DOHH2 (cell line): ENCODE data around the gene CBLB.

Experiments
- H3F3A ChIP-seq: fragments of 200-600 bp; sonication (generic), shearing (Covaris generic); 2 replicates; pipeline ENCODE4 v1.6.0; 2016; ENCODE audit warnings: antibody characterized with exemption, mild to moderate bottlenecking; ENCODE audit not compliant: control insufficient read depth, insufficient read depth
- H3K27ac ChIP-seq: fragments of 200-600 bp; sonication (generic); 2 replicates; pipeline ENCODE4 v1.5.1; 2014; ENCODE audit warnings: low read depth, mild to moderate bottlenecking, low read length, moderate library complexity
- H3K27me3 ChIP-seq: fragments of 200-600 bp; sonication (generic); 2 replicates; pipeline ENCODE4 v1.6.1; 2014; ENCODE audit warnings: mild to moderate bottlenecking, low read length, mixed read lengths; ENCODE audit not compliant: control insufficient read depth
- H3K36me3 ChIP-seq: fragments of 200-600 bp; sonication (generic); 2 replicates; pipeline ENCODE4 v1.6.1; 2014; ENCODE audit warnings: mild to moderate bottlenecking, low read length, moderate library complexity, mixed read lengths; ENCODE audit not compliant: control insufficient read depth
- H3K4me1 ChIP-seq: fragments of 200-600 bp; sonication (generic); 2 replicates; pipeline ENCODE4 v1.6.1; 2014; ENCODE audit warnings: mild to moderate bottlenecking, low read length, mixed read lengths; ENCODE audit not compliant: control insufficient read depth
- H3K4me2 ChIP-seq: fragments of 200-600 bp; sonication (generic); 2 replicates; pipeline ENCODE4 v1.6.0; 2014; ENCODE audit warnings: mild to moderate bottlenecking, low read length, moderate library complexity
- H3K4me3 ChIP-seq: fragments of 200-600 bp; sonication (generic); 2 replicates; pipeline ENCODE4 v1.5.1; 2014; ENCODE audit warnings: mild to moderate bottlenecking, low read length, mixed read lengths
- H3K79me2 ChIP-seq: fragments of 200-600 bp; sonication (generic); 2 replicates; pipeline ENCODE4 v1.6.1; 2014; ENCODE audit warnings: mild to moderate bottlenecking, low read length, mixed read lengths; ENCODE audit not compliant: control insufficient read depth
- H3K9me2 ChIP-seq: fragments of 200-600 bp; sonication (generic); replicated peaks from 2 replicates; pipeline ENCODE4 v1.6.1; 2014; ENCODE audit warnings: mild to moderate bottlenecking, low read length, mixed read lengths; ENCODE audit not compliant: control insufficient read depth
- H3K9me3 ChIP-seq: fragments of 200-600 bp; sonication (generic); 2 replicates; pipeline ENCODE4 v1.6.1; 2014; ENCODE audit warnings: antibody characterized with exemption, low read length, mixed read lengths; ENCODE audit not compliant: control insufficient read depth, insufficient read depth
- H4K20me1 ChIP-seq: fragments of 200-600 bp; sonication (generic); 2 replicates; pipeline ENCODE4 v1.6.0; 2014; ENCODE audit warnings: low read depth, mild to moderate bottlenecking, antibody characterized with exemption, low read length, moderate library complexity; ENCODE audit not compliant: control insufficient read depth, insufficient read depth
- CTCF ChIP-seq: fragments of 200-600 bp; sonication (generic); IDR thresholded peaks from one replicate; pipeline ENCODE4 v1.5.1; 2014; ENCODE audit warnings: antibody characterized with exemption, mild to moderate bottlenecking, low read depth, low read length; ENCODE audit not compliant: poor library complexity, severe bottlenecking
- EZH2phosphoT487 ChIP-seq: fragments of 200-600 bp; sonication (generic); IDR thresholded peaks from 2 replicates; pipeline ENCODE4 v1.6.1; 2017; ENCODE audit warnings: borderline replicate concordance, mild to moderate bottlenecking, antibody characterized with exemption, low read length, moderate library complexity, mixed read lengths

The CBLB gene

GRCh38 chr3:105877336-105877910 lies 8.6 kb upstream of the CBLB start:
- TF ChIP-seq CTCF, result no peak
- no peak for TF ChIP-seq EZH2phosphoT487
- Histone ChIP-seq H3K9me3 (no peaks in the 10 kb centered on the region), H3K4me3 (no peak overlapping the region), H3K4me2 (peak overlapping the region; percentile 29), H3F3A (no peaks in the 10 kb centered on the region), H3K79me2 (no peaks in the 10 kb centered on the region), H3K27me3 (no peaks in the 10 kb centered on the region), H3K36me3 (no peaks in the 10 kb centered on the region), H4K20me1 (no peaks in the 10 kb centered on the region), H3K27ac (no peak overlapping the region), H3K4me1 (peaks cover 25% of the 10 kb centered on the region), H3K9me2 (no peaks in the 10 kb centered on the region)

GRCh38 chr3:105876780-105877327 lies 8.0 kb upstream of the CBLB start:
- Histone ChIP-seq H3K4me1 (peaks cover 21% of the 10 kb centered on the region), H3K27me3 (no peaks in the 10 kb centered on the region), H3F3A (no peaks in the 10 kb centered on the region), H3K4me3 (no peak overlapping the region), H3K4me2 (peak overlapping the region; percentile 29), H3K36me3 (no peaks in the 10 kb centered on the region), H4K20me1 (no peaks in the 10 kb centered on the region), H3K27ac (no peak overlapping the region), H3K9me3 (no peaks in the 10 kb centered on the region), H3K79me2 (no peaks in the 10 kb centered on the region), H3K9me2 (no peaks in the 10 kb centered on the region)
- TF ChIP-seq EZH2phosphoT487 (no peak), CTCF (no peak)

GRCh38 chr3:105869861-105870755 lies 1.3 kb upstream of the CBLB start:
- Histone ChIP-seq H3K79me2 (peaks cover 43% of the 10 kb centered on the region), H3K4me3 (peak overlapping the region; percentile 89), H3K27ac (peak overlapping the region; percentile 23)

More at GRCh38 chr3:105869861-105870755, 1.3 kb upstream of the CBLB start:
- Histone ChIP-seq H3K4me1 (peaks cover 35% of the 10 kb centered on the region), H3F3A (no peaks in the 10 kb centered on the region), H3K9me3 (no peaks in the 10 kb centered on the region), H3K9me2 (no peaks in the 10 kb centered on the region), H4K20me1 (no peaks in the 10 kb centered on the region), H3K36me3 (peaks cover 25% of the 10 kb centered on the region), H3K4me2 (peak overlapping the region; percentile 95), H3K27me3 (no peaks in the 10 kb centered on the region)
- TF ChIP-seq EZH2phosphoT487, result no peak
- TF ChIP-seq CTCF, result no peak
